ENCODE measurements around the gene CADPS2.
"Not testable (repeated sequence)": the region's sequence is repeated elsewhere in the genome, so short reads cannot be mapped to it uniquely, and the experiment has no call there.

The CADPS2 gene

GRCh38 chr7:122658856-122659255, 227.4 kb downstream of the CADPS2 start:
- no peak for DNase-seq

DNA sequence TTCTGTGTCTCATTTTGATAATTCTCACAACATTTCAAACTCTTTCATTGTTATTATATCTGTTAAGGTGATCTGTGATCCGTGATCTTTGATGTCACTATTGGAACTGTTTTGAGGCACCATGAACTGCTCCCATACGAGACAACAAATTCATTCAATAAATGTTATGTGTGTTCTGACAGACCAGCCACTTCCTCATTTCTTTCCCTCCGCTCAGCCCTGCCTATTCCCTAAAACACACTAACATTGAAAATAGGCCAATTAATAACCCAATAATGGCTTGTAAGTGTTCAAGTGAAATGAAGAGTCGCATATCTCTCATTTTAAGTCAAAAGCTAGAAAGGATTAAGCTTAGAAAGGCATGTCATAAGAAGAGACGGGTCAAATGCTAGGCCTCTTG, 232.6 kb downstream of the CADPS2 start:
- DNase-seq: no peak

DNA sequence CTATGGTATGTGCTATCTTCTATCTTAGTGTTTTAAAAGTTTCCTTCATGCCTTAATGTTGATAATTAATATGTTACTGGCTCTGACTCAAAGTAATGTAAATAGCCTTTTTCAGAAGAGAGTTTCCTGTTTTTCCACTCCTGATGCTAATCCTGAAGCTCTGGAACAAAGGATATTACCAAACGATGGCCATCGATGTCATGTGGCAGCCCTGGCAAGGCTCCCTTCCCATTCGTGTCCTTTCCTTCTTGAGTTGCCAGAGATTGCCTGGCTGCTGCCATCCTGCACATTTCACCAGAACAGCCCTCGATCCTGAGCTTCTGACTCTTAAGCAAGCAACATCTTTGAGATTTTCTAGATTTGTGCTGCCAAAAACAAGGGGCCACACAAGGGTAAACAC, 233.4 kb downstream of the CADPS2 start:
- DNase-seq: no peak

- no peak for DNase-seq
Measured at GRCh38 chr7:122651451-122651850, 234.8 kb downstream of the CADPS2 start.

DNA sequence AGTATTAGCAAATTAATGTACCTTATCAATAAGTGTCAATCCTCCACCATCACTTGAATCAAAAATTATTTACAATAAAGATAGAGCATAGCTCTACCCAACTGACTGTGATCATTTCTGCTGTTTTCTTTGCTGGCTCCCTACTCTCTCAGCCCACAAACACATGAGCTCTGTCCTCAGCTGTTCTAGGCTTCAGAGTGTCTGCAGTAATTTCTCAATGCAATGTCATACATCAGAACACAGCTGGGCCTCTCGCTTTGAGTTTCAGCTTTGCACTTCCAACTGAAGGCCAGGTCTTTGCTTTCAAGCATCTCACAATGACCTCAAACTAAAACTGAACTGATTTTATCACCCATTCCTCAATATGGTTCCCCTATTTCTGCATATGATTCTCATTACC, 243.0 kb downstream of the CADPS2 start:
- no peak for DNase-seq

DNA sequence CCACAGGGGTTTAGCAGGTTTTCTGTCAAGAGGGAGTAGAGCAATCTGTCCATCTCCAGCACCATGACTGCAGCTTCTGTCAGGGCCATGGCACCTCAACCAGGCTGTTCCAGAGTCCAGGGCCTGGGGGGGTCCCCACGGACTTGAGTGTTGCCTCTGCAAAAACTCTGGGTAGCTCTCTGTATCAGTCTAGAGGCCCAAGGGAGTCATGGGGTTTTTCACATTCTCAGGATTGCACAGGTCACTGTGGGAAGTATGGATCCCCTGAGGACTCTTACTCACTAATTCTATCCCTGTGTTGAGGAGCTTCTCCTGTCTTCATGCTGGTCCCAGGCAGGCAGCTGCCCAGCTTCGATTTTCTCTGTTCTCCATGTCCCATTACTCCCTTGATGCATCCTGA, 247.8 kb downstream of the CADPS2 start:
- no peak for DNase-seq

DNA sequence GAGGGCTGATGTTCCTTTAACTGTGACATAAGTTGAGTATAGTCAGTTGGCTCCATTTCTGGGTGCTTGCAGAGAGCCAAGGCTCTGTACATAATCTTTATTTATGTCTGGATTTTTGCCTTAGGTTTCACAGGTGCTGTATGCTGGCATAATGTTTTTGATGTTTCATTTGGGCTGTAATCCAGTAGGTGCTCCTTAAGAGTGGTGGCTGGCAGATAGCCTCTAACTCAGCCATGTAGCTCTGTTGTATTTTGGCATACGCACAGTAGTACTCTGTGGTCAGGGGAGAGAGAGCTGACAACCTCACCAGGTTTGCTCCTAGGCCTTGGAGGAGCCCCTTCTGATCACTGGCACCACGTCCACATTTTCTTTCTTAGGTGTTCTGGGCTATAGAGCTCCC, 248.5 kb downstream of the CADPS2 start:
- no peak for DNase-seq

- DNase-seq: not testable (repeated sequence)
Measured at GRCh38 chr7:122635481-122635880, 250.8 kb downstream of the CADPS2 start.

- no peak for DNase-seq
Measured at GRCh38 chr7:122633472-122633871, 252.8 kb downstream of the CADPS2 start.

DNA sequence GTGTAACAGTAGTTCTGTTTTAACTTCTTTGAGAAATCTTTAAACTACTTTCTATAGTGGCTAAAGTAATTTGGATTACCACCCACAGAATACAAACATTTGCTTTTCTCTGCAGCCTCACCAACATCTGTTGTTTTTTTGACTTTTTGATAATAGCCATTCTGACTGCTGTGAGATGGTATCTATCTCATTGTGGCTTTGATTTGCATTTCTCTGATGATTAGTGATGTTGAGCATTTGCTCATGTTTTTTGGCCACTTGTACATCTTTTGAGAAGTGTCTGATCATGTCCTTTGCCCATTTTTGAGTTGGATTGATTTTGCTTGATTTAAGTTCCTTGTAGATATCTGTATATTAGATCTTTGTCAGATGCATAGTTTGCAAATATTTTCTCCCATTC, 254.0 kb downstream of the CADPS2 start:
- DNase-seq: no peak

DNA sequence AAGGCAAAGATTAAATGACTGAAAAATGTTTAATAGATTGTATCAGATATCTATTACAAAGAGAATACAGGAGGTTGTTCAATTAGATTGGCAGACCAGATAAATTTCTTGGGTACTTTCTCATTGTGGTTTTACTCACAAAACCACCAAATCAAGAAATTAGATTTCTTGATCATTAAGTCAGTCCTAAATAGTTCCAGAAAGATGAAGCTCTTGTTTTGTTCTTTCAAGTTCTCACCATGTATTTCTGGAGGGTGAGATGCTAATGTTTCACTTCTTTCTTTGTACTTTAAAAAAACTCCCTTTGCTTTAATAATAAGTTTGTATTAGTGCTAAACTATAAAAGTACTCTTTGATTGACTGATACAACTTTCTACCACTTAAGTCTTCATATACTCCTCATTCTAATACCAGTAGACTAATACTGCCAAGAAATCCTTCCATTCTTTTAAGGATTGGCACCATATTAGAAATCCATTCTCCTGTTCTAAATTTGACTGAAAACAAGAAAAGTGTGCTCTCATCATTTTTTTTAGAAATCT, 256.8 kb downstream of the CADPS2 start:
- DNase-seq: no peak

- no peak for DNase-seq
Measured at GRCh38 chr7:122628651-122629411, 257.4 kb downstream of the CADPS2 start.

- no peak for DNase-seq
Measured at GRCh38 chr7:122626785-122627184, 259.5 kb downstream of the CADPS2 start.

- no peak for DNase-seq
Measured at GRCh38 chr7:122622682-122623081, 263.6 kb downstream of the CADPS2 start.

- no peak for DNase-seq
Measured at GRCh38 chr7:122619664-122620063, 266.6 kb downstream of the CADPS2 start.

GRCh38 chr7:122618585-122619189, 267.6 kb downstream of the CADPS2 start:
- no peak for DNase-seq

DNA sequence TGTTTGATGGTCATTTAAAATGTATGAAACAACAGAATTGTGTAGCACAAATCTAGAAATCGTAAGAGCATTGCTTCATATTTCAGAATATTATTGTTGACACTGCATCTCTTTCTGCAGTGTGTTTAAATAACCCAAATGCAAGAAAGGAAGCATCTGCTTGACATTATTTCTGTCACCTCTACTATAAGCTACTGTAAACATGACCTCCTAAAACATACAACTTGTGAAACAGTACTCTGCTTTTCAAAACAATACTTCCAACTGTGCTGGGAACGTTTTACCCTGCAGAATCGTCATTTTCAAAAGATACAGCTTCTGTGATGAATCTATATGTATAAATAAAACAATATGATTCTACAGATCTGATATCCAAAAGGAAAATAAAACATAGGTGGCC, 269.3 kb downstream of the CADPS2 start:
- no peak for DNase-seq

DNA sequence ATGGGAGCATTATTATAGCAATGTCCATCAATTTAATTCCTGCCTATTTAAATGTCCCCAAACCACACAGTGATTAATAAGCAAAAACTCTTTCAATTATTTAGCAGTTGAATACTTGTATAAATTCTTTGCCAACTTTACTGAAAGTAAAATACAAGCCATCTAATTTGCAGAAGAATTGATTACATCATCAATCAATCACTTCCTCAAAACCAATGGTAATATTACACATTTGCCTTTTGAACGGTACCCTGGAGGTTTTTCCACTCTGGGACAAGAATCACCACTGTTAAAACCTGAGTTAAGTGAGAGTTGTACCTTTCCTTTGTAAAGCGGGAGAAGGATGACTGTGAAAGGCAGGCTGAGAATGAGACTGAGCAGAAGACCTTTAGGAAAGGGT, 280.3 kb downstream of the CADPS2 start:
- DNase-seq: no peak

DNA sequence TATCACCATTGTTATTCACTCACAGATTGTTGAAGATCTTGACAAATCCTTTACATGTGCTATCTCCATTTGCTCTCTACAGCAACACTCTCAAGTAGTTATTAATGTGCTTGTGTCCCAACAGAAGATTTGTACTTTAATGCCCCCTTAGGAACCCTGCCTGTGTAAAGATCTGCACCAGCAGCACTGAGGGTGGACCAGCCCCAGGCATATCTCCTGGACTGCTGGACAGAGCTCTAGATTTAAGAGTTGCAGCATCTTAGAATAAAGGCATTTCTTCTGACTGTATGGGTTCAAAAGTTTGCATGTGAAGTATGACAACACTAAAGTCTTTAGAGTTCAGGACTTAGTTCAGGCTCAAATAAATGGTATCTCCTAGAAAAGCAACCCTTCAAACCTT, 282.0 kb downstream of the CADPS2 start:
- DNase-seq: no peak

GRCh38 chr7:122602800-122603199, 283.5 kb downstream of the CADPS2 start:
- DNase-seq: no peak

DNA sequence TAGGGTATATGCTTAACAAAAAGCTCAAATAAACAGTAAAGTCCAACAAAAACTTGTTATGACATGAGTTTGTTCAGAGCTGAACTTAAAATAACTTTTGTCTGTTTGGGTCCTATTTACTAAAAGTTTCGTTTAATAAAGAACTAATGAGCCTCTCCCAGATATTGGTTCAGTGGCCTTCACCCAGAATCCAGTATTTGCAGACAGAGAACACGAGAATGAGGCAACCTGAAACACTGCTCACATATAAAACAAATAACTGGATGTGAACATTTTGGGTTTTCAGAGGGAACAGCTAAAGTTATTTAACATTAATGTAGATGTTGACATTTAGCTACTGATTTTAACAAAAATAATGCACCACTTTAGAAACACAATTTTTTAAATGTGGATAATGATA, 285.6 kb downstream of the CADPS2 start:
- no peak for DNase-seq

GRCh38 chr7:122600042-122600441, 286.2 kb downstream of the CADPS2 start:
- no peak for DNase-seq

GRCh38 chr7:122597277-122597676, 289.0 kb downstream of the CADPS2 start:
- DNase-seq: no peak

DNA sequence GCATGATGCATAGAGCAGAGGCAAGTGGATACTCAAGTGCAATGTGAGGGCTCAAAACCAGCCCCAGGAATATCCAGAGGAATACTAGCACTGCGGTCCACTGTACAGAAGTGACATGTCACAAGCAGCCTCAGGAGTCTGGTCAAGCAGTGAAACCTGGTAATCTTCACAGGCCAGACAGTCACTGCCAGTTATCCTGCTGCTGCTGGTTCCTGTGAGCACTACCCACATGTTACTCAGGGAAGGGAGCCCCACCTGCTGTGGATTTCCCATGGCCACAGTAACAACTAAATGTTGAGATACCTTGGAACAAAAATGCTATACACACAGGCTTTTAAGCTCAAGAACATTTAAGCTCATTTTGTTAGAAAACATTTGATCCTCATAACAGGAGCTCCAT, 290.4 kb downstream of the CADPS2 start:
- no peak for DNase-seq

DNA sequence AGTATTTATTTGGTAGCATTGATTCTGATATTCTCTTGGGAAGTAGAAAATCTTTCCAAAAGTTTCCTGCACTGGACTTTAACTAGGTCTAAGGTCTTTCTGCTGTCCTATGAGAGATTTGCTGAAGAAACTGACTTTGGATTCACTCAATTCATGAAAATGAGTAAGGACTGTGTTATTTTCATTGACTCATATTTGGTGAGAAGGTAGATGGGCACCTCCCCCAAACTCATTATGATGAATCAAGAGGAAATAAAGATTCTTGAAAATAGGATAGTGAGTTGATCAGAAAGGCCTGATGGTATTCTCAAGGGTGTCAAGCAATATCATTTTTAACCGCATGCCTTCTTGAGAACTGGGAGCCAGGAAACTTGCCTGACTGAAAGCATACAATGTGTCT, 297.6 kb downstream of the CADPS2 start:
- DNase-seq: no peak
